Brain microvascular endothelial cell (primary cell): ENCODE results near the gene ERICH6B.

ENCODE experiments used
- DNase-seq: peaks from one replicate; pipeline ENCODE4 v3.0.0-alpha.2; 2020
- H3K27ac ChIP-seq: fragments of 250-450 bp; sonication (Bioruptor Pico); 2 replicates; pipeline ENCODE4 v1.5.1; 2020; ENCODE audit warnings: mild to moderate bottlenecking, moderate library complexity
- H3K27me3 ChIP-seq: fragments of 250-450 bp; sonication (Bioruptor Pico); replicated peaks from 2 replicates; pipeline ENCODE4 v1.5.1; 2020; ENCODE audit warnings: mild to moderate bottlenecking
- H3K36me3 ChIP-seq: fragments of 250-450 bp; sonication (Bioruptor Pico); replicated peaks from 2 replicates; pipeline ENCODE4 v1.5.1; 2020; ENCODE audit warnings: mild to moderate bottlenecking
- H3K4me3 ChIP-seq: 2 replicates; pipeline ENCODE4 v1.5.1; 2011; ENCODE audit warnings: low read depth, mild to moderate bottlenecking, control low read depth, low read length, moderate library complexity
- CTCF ChIP-seq: IDR thresholded peaks from 2 replicates; pipeline ENCODE4 v1.5.1; 2011; ENCODE audit warnings: low read depth, mild to moderate bottlenecking, moderate library complexity, low read length, control low read depth, inconsistent platforms; ENCODE audit errors: missing control alignments
- in situ Hi-C: cut with HindIII; loops from 2 replicates; pipeline ENCODE4 v1.10.0; 2017; ENCODE audit warnings: low sequenced_read_pairs, low pct_ligation_motif_present

The ERICH6B gene

DNA sequence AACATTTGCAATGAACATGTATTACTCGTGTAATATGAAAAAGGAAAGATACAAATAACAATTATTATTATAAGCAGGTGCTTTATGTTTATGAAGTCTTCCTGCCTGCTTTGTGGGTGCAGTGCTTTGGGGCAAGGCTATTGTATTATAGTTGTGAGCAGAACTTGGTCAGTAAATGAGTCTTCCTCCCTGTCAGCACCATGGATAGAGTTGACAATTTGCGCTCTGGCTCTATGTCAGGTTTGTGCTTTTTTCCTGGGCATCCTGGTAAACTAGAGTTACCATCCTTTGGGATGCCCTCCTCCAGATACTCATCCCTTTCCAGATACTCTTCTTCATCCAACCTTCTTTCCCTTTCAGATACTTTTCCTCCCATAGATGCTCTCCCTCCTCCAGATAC lies 19.6 kb downstream of the ERICH6B start:
- in situ Hi-C loops: no loop called here
- Histone ChIP-seq H3K36me3 (no peaks in the 10 kb centered on the region), H3K27ac (no peak overlapping the region), H3K27me3 (no peaks in the 10 kb centered on the region), H3K4me3 (no peak overlapping the region)
- no peak for DNase-seq
- no peak for TF ChIP-seq CTCF

DNA sequence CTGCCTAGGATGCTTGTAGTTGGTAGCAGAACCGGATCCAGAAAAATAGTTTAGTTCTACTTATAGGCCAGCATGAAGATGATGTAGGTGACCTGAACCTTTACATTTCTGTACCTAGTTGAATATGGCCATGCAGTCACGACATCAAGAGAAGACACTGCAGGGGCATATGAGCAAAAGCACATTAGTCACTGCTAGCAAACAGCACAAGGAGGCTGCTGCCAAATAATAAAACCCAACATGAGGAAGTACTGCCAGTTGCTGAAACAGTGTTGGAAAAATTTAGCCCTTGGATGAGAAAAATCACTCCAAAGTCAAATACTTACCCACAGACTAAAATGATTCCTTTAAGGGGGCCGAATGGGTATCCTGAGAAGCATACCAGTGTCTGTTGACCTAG lies 20.8 kb downstream of the ERICH6B start:
- no peak overlapping the region for H3K27ac ChIP-seq
- in situ Hi-C loops: no loop called here
- no peak for DNase-seq
- no peak for TF ChIP-seq CTCF
- H3K27me3 ChIP-seq: no peaks in the 10 kb centered on the region
- H3K4me3 ChIP-seq: no peak overlapping the region
- H3K36me3 ChIP-seq: no peaks in the 10 kb centered on the region

- DNase-seq: no peak
- Histone ChIP-seq H3K4me3 (no peak overlapping the region), H3K27ac (no peak overlapping the region), H3K27me3 (no peaks in the 10 kb centered on the region), H3K36me3 (no peaks in the 10 kb centered on the region)
- in situ Hi-C loops: no loop called here
- TF ChIP-seq CTCF: no peak
Measured at GRCh38 chr13:45594227-45594626, 21.3 kb downstream of the ERICH6B start.

GRCh38 chr13:45592758-45593157 lies 22.8 kb downstream of the ERICH6B start:
- H3K4me3 ChIP-seq: no peak overlapping the region
- H3K36me3 ChIP-seq: no peaks in the 10 kb centered on the region
- DNase-seq: no peak
- in situ Hi-C loops: no loop called here
- no peaks in the 10 kb centered on the region for H3K27me3 ChIP-seq
- H3K27ac ChIP-seq: no peak overlapping the region
- no peak for TF ChIP-seq CTCF

DNA sequence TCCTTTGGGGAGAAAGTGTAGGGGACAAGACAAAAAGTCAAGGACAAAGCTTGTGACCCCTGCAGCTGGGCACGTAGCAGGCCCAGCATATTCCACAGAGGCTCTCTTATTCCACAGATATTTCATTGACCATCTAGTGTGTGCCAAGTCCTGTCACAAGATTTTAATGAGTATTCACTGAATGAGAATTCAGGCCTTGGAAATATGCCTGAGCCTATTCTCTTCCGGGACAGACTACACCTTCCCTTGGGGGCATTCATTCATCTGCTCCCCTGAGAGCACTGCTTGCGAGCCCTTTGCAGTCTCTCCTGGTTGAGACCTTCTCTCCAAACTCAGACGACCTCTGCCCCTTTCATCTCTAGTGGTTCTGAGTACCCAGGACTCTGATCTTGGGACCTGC lies 25.5 kb downstream of the ERICH6B start:
- no peak overlapping the region for H3K27ac ChIP-seq
- no peaks in the 10 kb centered on the region for H3K27me3 ChIP-seq
- in situ Hi-C loops: no loop called here
- H3K36me3 ChIP-seq: no peaks in the 10 kb centered on the region
- TF ChIP-seq CTCF: no peak
- no peak overlapping the region for H3K4me3 ChIP-seq
- DNase-seq: no peak

DNA sequence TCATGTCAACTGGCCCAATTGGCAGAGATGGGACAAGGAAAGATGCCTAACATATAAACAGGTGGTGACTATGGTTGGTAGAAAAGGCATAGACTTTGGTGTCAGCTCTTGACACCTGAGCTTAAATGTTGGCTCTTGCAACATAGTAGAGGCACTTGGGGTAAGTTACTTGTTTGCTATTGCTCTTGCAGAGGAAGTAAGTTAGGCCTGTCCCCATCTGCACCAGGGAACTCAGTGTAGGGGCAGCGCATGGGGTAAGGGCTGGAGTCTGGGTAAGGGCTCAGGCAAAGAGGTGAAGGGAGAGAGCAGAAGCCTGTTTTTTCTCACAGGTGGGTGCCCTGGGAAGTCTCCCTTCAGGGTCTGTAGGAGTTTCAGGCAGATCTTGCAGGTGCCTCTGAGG lies 27.6 kb downstream of the ERICH6B start:
- no peak overlapping the region for H3K27ac ChIP-seq
- in situ Hi-C loops: no loop called here
- H3K27me3 ChIP-seq: no peaks in the 10 kb centered on the region
- no peak overlapping the region for H3K4me3 ChIP-seq
- no peaks in the 10 kb centered on the region for H3K36me3 ChIP-seq
- no peak for TF ChIP-seq CTCF
- no peak for DNase-seq
